GM18520 (cell line): ENCODE measurements around the gene PXT1.
"Not testable (repeated sequence)": the region's sequence is repeated elsewhere in the genome, so short reads cannot be mapped to it uniquely, and the experiment has no call there.

Source experiments
- ATAC-seq: cut with Tn5 transposase; IDR thresholded peaks from one replicate; pipeline ENCODE4 v1.9.1; 2021; ENCODE audit not compliant: unreplicated experiment

Gene PXT1

GRCh38 chr6:36444470-36444869, 1.8 kb upstream of the PXT1 start:
- ATAC-seq: no peak

- no peak for ATAC-seq
Observed at GRCh38 chr6:36443471-36444428, 1.1 kb upstream of the PXT1 start.

- no peak for ATAC-seq
Observed at GRCh38 chr6:36442103-36442670, 467 bp downstream of the PXT1 start.

GRCh38 chr6:36441307-36441894, 1.3 kb downstream of the PXT1 start:
- ATAC-seq: no peak

- no peak for ATAC-seq
Observed at GRCh38 chr6:36436466-36436865, 6.2 kb downstream of the PXT1 start.

GRCh38 chr6:36432151-36432671, 10.4 kb downstream of the PXT1 start:
- no peak for ATAC-seq

- no peak for ATAC-seq
Observed at GRCh38 chr6:36431197-36431596, 11.5 kb downstream of the PXT1 start.

GRCh38 chr6:36430351-36430750, 12.3 kb downstream of the PXT1 start:
- no peak for ATAC-seq

- no peak for ATAC-seq
Observed at GRCh38 chr6:36428911-36429310, 13.7 kb downstream of the PXT1 start.

GRCh38 chr6:36426622-36427021, 16.0 kb downstream of the PXT1 start:
- ATAC-seq: no peak

- ATAC-seq: peak; percentile 96
Observed at GRCh38 chr6:36423101-36423824, 19.4 kb downstream of the PXT1 start.

GRCh38 chr6:36422714-36423100, 19.9 kb downstream of the PXT1 start:
- ATAC-seq: no peak

- no peak for ATAC-seq
Observed at GRCh38 chr6:36419310-36419709, 23.3 kb downstream of the PXT1 start.

GRCh38 chr6:36418558-36418957, 24.1 kb downstream of the PXT1 start:
- no peak for ATAC-seq

GRCh38 chr6:36414481-36414880, 28.2 kb downstream of the PXT1 start:
- no peak for ATAC-seq

- no peak for ATAC-seq
Observed at GRCh38 chr6:36413489-36414480, 28.9 kb downstream of the PXT1 start.

GRCh38 chr6:36409718-36410117, 32.9 kb downstream of the PXT1 start:
- ATAC-seq: not testable (repeated sequence)

- no peak for ATAC-seq
Observed at GRCh38 chr6:36404164-36404563, 38.5 kb downstream of the PXT1 start.

GRCh38 chr6:36402481-36402880, 40.2 kb downstream of the PXT1 start:
- no peak for ATAC-seq

GRCh38 chr6:36399970-36400369, 42.7 kb downstream of the PXT1 start:
- no peak for ATAC-seq
